Neural cell (in vitro differentiated cells): ENCODE results near the gene SNRPD3.

Experiments used
- EP300 ChIP-seq: fragments of 450-650 bp; conservative IDR thresholded peaks from 2 replicates; pipeline ENCODE4 v1.6.1; 2014; ENCODE audit warnings: antibody characterized with exemption, mild to moderate bottlenecking, moderate library complexity; ENCODE audit not compliant: poor library complexity, severe bottlenecking
- EZH2 ChIP-seq: fragments of 200-600, 300-800 bp; shearing (Covaris generic), sonication (generic); IDR thresholded peaks from 2 replicates; pipeline ENCODE4 v1.6.1; 2014; ENCODE audit warnings: antibody characterized with exemption, low read length, borderline replicate concordance, mild to moderate bottlenecking; ENCODE audit not compliant: insufficient read depth, poor library complexity, severe bottlenecking
- MXI1 ChIP-seq: fragments of 450-650 bp; conservative IDR thresholded peaks from 2 replicates; pipeline ENCODE4 v1.6.1; 2014; ENCODE audit warnings: antibody characterized with exemption, mild to moderate bottlenecking; ENCODE audit not compliant: poor library complexity, severe bottlenecking
- POLR2AphosphoS5 ChIP-seq: IDR thresholded peaks from 2 replicates; pipeline ENCODE4 v1.6.1; 2012
- RAD21 ChIP-seq: fragments of 450-650 bp; conservative IDR thresholded peaks from 2 replicates; pipeline ENCODE4 v1.6.1; 2014; ENCODE audit warnings: antibody characterized with exemption, mild to moderate bottlenecking, moderate library complexity
- TF ChIP-seq, protein P1 (sequence below): fragments of 450-650 bp; IDR thresholded peaks from 2 replicates; pipeline ENCODE4 v1.5.1; 2014; ENCODE audit warnings: antibody characterized with exemption, mild to moderate bottlenecking, moderate library complexity; ENCODE audit not compliant: poor library complexity, severe bottlenecking
- TF ChIP-seq, protein P2 (sequence below): IDR thresholded peaks from 2 replicates; pipeline ENCODE4 v1.6.1; 2012; ENCODE audit warnings: borderline replicate concordance

DNA sequence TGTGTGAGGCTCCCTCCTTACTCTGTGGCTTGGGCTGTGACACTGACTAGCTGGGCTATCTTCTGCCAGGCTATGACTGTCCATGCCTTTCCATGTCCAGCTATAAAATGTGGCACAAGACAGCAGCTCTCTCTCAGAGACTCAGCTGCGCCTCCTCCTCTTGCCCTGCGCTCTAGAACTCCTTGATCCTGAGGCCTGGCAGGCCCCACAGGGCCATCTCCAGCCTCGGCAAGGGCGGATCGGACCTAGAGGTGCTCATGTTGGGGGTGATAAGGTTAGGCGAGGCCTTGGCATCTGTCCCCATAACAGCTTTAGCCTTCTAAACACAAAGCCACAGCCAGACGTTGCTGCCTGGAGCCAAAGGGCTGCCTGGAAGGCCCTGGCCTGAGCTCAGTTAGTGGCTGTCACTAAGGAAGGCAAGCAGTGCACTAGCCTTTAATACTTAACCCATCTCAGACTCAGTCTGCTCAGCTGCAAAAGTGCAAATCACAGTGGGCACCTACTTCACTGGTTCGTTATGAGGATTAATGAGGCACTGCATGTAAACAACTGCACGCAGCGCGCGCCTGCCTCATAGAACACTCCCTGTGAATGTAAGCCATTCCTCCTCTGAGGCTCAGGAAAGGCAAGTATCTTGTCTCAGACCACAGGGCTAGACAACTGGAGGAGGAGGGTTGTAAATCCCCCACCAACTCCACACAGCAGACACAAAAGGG is 2.0 kb upstream of the SNRPD3 start:
- TF ChIP-seq, protein P1, sequence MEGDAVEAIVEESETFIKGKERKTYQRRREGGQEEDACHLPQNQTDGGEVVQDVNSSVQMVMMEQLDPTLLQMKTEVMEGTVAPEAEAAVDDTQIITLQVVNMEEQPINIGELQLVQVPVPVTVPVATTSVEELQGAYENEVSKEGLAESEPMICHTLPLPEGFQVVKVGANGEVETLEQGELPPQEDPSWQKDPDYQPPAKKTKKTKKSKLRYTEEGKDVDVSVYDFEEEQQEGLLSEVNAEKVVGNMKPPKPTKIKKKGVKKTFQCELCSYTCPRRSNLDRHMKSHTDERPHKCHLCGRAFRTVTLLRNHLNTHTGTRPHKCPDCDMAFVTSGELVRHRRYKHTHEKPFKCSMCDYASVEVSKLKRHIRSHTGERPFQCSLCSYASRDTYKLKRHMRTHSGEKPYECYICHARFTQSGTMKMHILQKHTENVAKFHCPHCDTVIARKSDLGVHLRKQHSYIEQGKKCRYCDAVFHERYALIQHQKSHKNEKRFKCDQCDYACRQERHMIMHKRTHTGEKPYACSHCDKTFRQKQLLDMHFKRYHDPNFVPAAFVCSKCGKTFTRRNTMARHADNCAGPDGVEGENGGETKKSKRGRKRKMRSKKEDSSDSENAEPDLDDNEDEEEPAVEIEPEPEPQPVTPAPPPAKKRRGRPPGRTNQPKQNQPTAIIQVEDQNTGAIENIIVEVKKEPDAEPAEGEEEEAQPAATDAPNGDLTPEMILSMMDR, result no peak
- TF ChIP-seq EZH2 (no peak), EP300 (no peak), MXI1 (no peak), RAD21 (no peak), POLR2AphosphoS5 (no peak)
- TF ChIP-seq, protein P2, sequence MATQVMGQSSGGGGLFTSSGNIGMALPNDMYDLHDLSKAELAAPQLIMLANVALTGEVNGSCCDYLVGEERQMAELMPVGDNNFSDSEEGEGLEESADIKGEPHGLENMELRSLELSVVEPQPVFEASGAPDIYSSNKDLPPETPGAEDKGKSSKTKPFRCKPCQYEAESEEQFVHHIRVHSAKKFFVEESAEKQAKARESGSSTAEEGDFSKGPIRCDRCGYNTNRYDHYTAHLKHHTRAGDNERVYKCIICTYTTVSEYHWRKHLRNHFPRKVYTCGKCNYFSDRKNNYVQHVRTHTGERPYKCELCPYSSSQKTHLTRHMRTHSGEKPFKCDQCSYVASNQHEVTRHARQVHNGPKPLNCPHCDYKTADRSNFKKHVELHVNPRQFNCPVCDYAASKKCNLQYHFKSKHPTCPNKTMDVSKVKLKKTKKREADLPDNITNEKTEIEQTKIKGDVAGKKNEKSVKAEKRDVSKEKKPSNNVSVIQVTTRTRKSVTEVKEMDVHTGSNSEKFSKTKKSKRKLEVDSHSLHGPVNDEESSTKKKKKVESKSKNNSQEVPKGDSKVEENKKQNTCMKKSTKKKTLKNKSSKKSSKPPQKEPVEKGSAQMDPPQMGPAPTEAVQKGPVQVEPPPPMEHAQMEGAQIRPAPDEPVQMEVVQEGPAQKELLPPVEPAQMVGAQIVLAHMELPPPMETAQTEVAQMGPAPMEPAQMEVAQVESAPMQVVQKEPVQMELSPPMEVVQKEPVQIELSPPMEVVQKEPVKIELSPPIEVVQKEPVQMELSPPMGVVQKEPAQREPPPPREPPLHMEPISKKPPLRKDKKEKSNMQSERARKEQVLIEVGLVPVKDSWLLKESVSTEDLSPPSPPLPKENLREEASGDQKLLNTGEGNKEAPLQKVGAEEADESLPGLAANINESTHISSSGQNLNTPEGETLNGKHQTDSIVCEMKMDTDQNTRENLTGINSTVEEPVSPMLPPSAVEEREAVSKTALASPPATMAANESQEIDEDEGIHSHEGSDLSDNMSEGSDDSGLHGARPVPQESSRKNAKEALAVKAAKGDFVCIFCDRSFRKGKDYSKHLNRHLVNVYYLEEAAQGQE, result no peak
